SK-N-SH (cell line): ENCODE data around the gene ARHGEF4. TPM values are rescaled to one million over a fixed set of nuclear protein-coding genes. Genes with fewer than 3 reads are reported as not detected.

Source experiments
- CTCF ChIA-PET: fragments of 300-600, 350-600 bp; formaldehyde crosslinking; extraction: SDS; loops from one replicate; lab custom pipeline; 2021; lab: Yijun Ruan, JAX
- POLR2A ChIA-PET: fragments of 350-600 bp; sonication (Branson Sonifier 250); formaldehyde crosslinking; extraction: SDS; loops from one replicate; lab custom pipeline; 2020; ENCODE audit warnings: antibody characterized with exemption, inconsistent platforms; lab: Yijun Ruan, JAX
- DNase-seq: peaks from one replicate; pipeline ENCODE4 v3.0.0; 2012
- H2AFZ ChIP-seq: fragments of 200-600 bp; sonication (generic); 2 replicates; pipeline ENCODE4 v1.8.1; 2016; ENCODE audit warnings: antibody characterized with exemption, mild to moderate bottlenecking, low read depth
- H3F3A ChIP-seq: fragments of 200-600 bp; sonication (generic); replicated peaks from 2 replicates; pipeline ENCODE3; 2016; ENCODE audit warnings: antibody characterized with exemption, mild to moderate bottlenecking; ENCODE audit not compliant: insufficient read depth
- H3K27ac ChIP-seq, 2 experiments: fragments of 200-500 bp in 1 of 2; fragments of 200-600 bp in 1 of 2; sonication (Bioruptor generic) in 1 of 2; sonication (generic), shearing (Covaris generic) in 1 of 2; 2 replicates each; pipeline versions ENCODE4 v1.5.1 to v1.6.1; 2014 to 2016; ENCODE audit warnings: low read depth in 2 of 2, inconsistent platforms in 1 of 2, low read length in 1 of 2, mild to moderate bottlenecking in 1 of 2, mixed read lengths in 1 of 2
- H3K27me3 ChIP-seq: fragments of 200-600 bp; sonication (generic), shearing (Covaris generic); 2 replicates; pipeline ENCODE4 v1.6.1; 2016; ENCODE audit warnings: mixed run types; ENCODE audit not compliant: insufficient read depth
- H3K36me3 ChIP-seq, 2 experiments: fragments of 200-500 bp in 1 of 2; fragments of 200-600 bp in 1 of 2; sonication (Bioruptor generic) in 1 of 2; sonication (generic) in 1 of 2; replicated peaks in 1 of 2; 2 replicates each; pipeline versions ENCODE3 to v1.5.1; 2014 to 2016; ENCODE audit warnings: low read length in 1 of 2, mild to moderate bottlenecking in 1 of 2; ENCODE audit not compliant: insufficient read depth in 2 of 2, control insufficient read depth in 1 of 2
- H3K4me1 ChIP-seq, 2 experiments: fragments of 200-500 bp in 1 of 2; fragments of 200-600 bp in 1 of 2; sonication (Bioruptor generic) in 1 of 2; sonication (generic), shearing (Covaris generic) in 1 of 2; 2 replicates each; pipeline versions ENCODE4 v1.5.1 to v1.6.1; 2014 to 2016; ENCODE audit warnings: low read depth in 1 of 2, low read length in 1 of 2, mixed run types in 1 of 2; ENCODE audit not compliant: insufficient read depth in 2 of 2, control insufficient read depth in 1 of 2
- H3K4me2 ChIP-seq: fragments of 200-600 bp; sonication (generic), shearing (Covaris generic); 2 replicates; pipeline ENCODE4 v1.6.1; 2017; ENCODE audit warnings: mixed run types
- H3K4me3 ChIP-seq, 2 experiments: fragments of 200-500 bp in 1 of 2; fragments of 200-600 bp in 1 of 2; sonication (Bioruptor generic) in 1 of 2; sonication (generic), shearing (Covaris generic) in 1 of 2; 2 replicates each; pipeline versions ENCODE4 v1.5.1 to v1.8.1; 2014 to 2016; ENCODE audit warnings: low read depth in 2 of 2, inconsistent platforms in 1 of 2, low read length in 1 of 2, mild to moderate bottlenecking in 1 of 2, mixed read lengths in 1 of 2, moderate library complexity in 1 of 2
- H3K79me2 ChIP-seq: fragments of 200-600 bp; sonication (generic); 2 replicates; pipeline ENCODE4 v1.8.1; 2017; ENCODE audit warnings: mild to moderate bottlenecking; ENCODE audit not compliant: insufficient read depth
- H3K9ac ChIP-seq: fragments of 200-600 bp; sonication (generic); 2 replicates; pipeline ENCODE4 v1.6.1; 2017; ENCODE audit warnings: mixed run types
- H3K9me2 ChIP-seq: fragments of 200-600 bp; sonication (generic); 2 replicates; pipeline ENCODE4 v1.6.1; 2017; ENCODE audit warnings: mixed run types
- H3K9me3 ChIP-seq: fragments of 200-600 bp; sonication (generic); 2 replicates; pipeline ENCODE4 v1.6.1; 2017; ENCODE audit warnings: mixed run types, mild to moderate bottlenecking, moderate library complexity
- H4K20me1 ChIP-seq: fragments of 200-600 bp; sonication (generic); 2 replicates; pipeline ENCODE4 v1.6.1; 2017; ENCODE audit warnings: mild to moderate bottlenecking, mixed run types; ENCODE audit not compliant: insufficient read depth
- CTCF ChIP-seq: fragments of 200-600 bp; sonication (generic); IDR thresholded peaks from 2 replicates; pipeline ENCODE4 v1.6.1; 2017; ENCODE audit warnings: antibody characterized with exemption, mild to moderate bottlenecking, moderate library complexity
- EP300 ChIP-seq, 2 experiments: IDR thresholded peaks; 2 replicates each; pipeline versions ENCODE4 v1.4.0 to v1.6.1; 2012; ENCODE audit warnings: borderline replicate concordance in 1 of 2, low read depth in 1 of 2, low read length in 1 of 2
- EZH2phosphoT487 ChIP-seq: fragments of 200-600 bp; sonication (generic); IDR thresholded peaks from 2 replicates; pipeline ENCODE4 v1.6.1; 2017; ENCODE audit warnings: low read depth, mixed run types, mild to moderate bottlenecking, antibody characterized with exemption, moderate library complexity, borderline replicate concordance
- FOSL2 ChIP-seq: IDR thresholded peaks from 2 replicates; pipeline ENCODE4 v1.4.0; 2012; ENCODE audit warnings: low read depth, mild to moderate bottlenecking, moderate library complexity, borderline replicate concordance
- FOXJ3 ChIP-seq: sonication (generic); formaldehyde crosslinking; IDR thresholded peaks from 2 replicates; pipeline ENCODE4 v1.5.1; 2020; ENCODE audit warnings: mild to moderate bottlenecking, missing genetic modification reagents
- FOXM1 ChIP-seq: IDR thresholded peaks from 2 replicates; pipeline ENCODE4 v1.4.0; 2012; ENCODE audit warnings: low read depth, mild to moderate bottlenecking
- GATA2 ChIP-seq: sonication (generic); formaldehyde crosslinking; IDR thresholded peaks from 2 replicates; pipeline ENCODE4 v1.5.0; 2020; ENCODE audit warnings: mild to moderate bottlenecking, missing genetic modification reagents
- IRF3 ChIP-seq: fragments of 150-350 bp; IDR thresholded peaks from 2 replicates; pipeline ENCODE4 v1.6.1; 2016; ENCODE audit warnings: mild to moderate bottlenecking, low read depth, low read length
- JUND ChIP-seq: IDR thresholded peaks from 2 replicates; pipeline ENCODE4 v1.4.0; 2012
- MXI1 ChIP-seq: IDR thresholded peaks from 2 replicates; pipeline ENCODE4 v1.6.1; 2012; ENCODE audit warnings: mild to moderate bottlenecking, low read depth, low read length, improper control_type of control experiment
- NFIC ChIP-seq: IDR thresholded peaks from 2 replicates; pipeline ENCODE4 v1.4.0; 2012; ENCODE audit warnings: borderline replicate concordance
- NRF1 ChIP-seq: IDR thresholded peaks from 2 replicates; pipeline ENCODE4 v1.6.1; 2012; ENCODE audit warnings: low read depth, mild to moderate bottlenecking, low read length
- POLR2AphosphoS5 ChIP-seq: IDR thresholded peaks from 2 replicates; pipeline ENCODE4 v1.6.1; 2012; ENCODE audit warnings: low read depth, low read length
- RCOR1 ChIP-seq: fragments of 150-350 bp; IDR thresholded peaks from 2 replicates; pipeline ENCODE4 v1.6.1; 2017; ENCODE audit warnings: antibody characterized with exemption, low read length
- REST ChIP-seq: IDR thresholded peaks from 2 replicates; pipeline ENCODE4 v1.6.1; 2012; ENCODE audit warnings: mild to moderate bottlenecking, low read depth, low read length, moderate library complexity
- SMC3 ChIP-seq: IDR thresholded peaks from 2 replicates; pipeline ENCODE4 v1.6.1; 2012; ENCODE audit warnings: low read depth, low read length, improper control_type of control experiment
- TEAD4 ChIP-seq: IDR thresholded peaks from 2 replicates; pipeline ENCODE4 v1.4.0; 2012; ENCODE audit warnings: mild to moderate bottlenecking, borderline replicate concordance; ENCODE audit not compliant: insufficient read depth
- WGBS: methylation state at CpG from one replicate; pipeline ENCODE4 v1.1.6; 2017; ENCODE audit warnings: low lambda C conversion rate; 5-methylcytosine and 5-hydroxymethylcytosine counted together
- polyA plus RNA-seq, 3 experiments: library from polyadenylated mRNA; depleted of rRNA; stranded (reverse); fragments of >200 nt; gene quantifications; 2 replicates each; pipeline ENCODE4 v1.2.3, GENCODE V29; 2012
- TF ChIP-seq, protein P1 (sequence below): IDR thresholded peaks from 2 replicates; pipeline ENCODE4; 2012

The ARHGEF4 gene
- polyA plus RNA-seq, 1 of the 3 experiments (the other 2 are of a cell fraction) = 2.3 TPM

DNA sequence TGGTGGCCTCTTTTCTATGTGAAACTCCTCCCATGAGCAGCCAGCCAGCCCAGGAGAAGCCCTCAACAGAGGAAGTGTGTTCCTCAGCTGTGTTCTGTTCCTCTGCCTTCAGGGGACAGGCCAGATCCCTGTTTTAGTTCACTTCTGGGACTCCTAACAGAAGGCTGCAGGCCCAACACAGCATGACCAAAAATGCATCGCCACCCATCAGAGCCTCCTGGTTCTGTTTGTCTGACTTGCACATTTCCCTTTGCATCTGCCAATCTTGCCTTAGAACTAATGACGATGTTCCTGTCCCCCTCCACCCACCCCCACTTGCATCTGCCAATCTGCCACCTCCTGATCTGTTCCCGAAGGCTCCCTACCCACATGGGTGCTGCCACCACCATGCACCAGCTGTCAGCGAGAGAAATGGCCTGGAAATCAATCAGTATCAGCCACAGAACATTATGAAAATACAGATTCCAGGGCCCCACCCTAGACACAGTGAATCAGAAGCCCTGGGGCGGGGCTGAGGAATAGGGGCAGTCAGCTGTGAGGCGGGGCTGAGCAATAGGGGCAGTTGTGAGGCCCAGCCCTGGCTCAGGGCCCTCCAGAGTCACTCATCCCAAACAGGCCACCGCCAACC lies 205.5 kb downstream of the ARHGEF4 start:
- H3F3A ChIP-seq = no peaks in the 10 kb centered on the region
- peaks cover 2% of the 10 kb centered on the region for H4K20me1 ChIP-seq
- CTCF ChIA-PET = interaction anchor here (1.1 kb wide), 1 partner anchor 451 kb away, joined by 3 read pairs; no protein-coding TSS in a partner anchor
- TF ChIP-seq EP300 (IDR thresholded peaks at IDR 0.05; ENCODE audit: borderline replicate concordance in 1 of 2, low read depth in 1 of 2, low read length in 1 of 2) = no peak
- no peak for TF ChIP-seq SMC3
- TF ChIP-seq NFIC = no peak
- TF ChIP-seq RCOR1 = no peak
- TF ChIP-seq POLR2AphosphoS5 = no peak
- TF ChIP-seq IRF3 = no peak
- no peak for TF ChIP-seq FOXM1
- no peak for TF ChIP-seq EZH2phosphoT487
- TF ChIP-seq, protein P1, sequence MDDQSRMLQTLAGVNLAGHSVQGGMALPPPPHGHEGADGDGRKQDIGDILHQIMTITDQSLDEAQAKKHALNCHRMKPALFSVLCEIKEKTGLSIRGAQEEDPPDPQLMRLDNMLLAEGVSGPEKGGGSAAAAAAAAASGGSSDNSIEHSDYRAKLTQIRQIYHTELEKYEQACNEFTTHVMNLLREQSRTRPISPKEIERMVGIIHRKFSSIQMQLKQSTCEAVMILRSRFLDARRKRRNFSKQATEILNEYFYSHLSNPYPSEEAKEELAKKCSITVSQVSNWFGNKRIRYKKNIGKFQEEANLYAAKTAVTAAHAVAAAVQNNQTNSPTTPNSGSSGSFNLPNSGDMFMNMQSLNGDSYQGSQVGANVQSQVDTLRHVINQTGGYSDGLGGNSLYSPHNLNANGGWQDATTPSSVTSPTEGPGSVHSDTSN = no peak
- H3K9ac ChIP-seq = no peak overlapping the region
- peak; percentile 42 for DNase-seq
- WGBS = 94% methylated on average over 6 of the region's 7 CpGs
- H3K36me3 ChIP-seq = peaks cover 0 to 13% of the 10 kb centered on the region in 2 experiments
- H2AFZ ChIP-seq = no peak overlapping the region
- H3K4me2 ChIP-seq = no peak overlapping the region
- H3K4me3 ChIP-seq = no peak overlapping the region
- peaks cover 0 to 44% of the 10 kb centered on the region in 2 experiments; a peak in 1 of 4 replicates for H3K4me1 ChIP-seq
- no peaks in the 10 kb centered on the region for H3K9me2 ChIP-seq
- H3K27me3 ChIP-seq = no peaks in the 10 kb centered on the region
- H3K9me3 ChIP-seq = no peaks in the 10 kb centered on the region
- no peak overlapping the region for H3K27ac ChIP-seq
- POLR2A ChIA-PET = no interaction called here
- H3K79me2 ChIP-seq = no peaks in the 10 kb centered on the region

- 87% methylated on average over 10 of the region's 18 CpGs for WGBS
- Histone ChIP-seq H3K79me2 (no peaks in the 10 kb centered on the region), H3K4me1 (peaks cover 0 to 50% of the 10 kb centered on the region in 2 experiments; a peak in 1 of 4 replicates), H4K20me1 (peaks cover 12% of the 10 kb centered on the region), H2AFZ (no peak overlapping the region), H3K9ac (no peak overlapping the region), H3K27ac (no peak overlapping the region; a peak in 1 of 4 replicates), H3K9me3 (no peaks in the 10 kb centered on the region), H3K9me2 (no peaks in the 10 kb centered on the region), H3K36me3 (peaks cover 6 to 25% of the 10 kb centered on the region in 2 experiments), H3K27me3 (no peaks in the 10 kb centered on the region), H3F3A (no peaks in the 10 kb centered on the region), H3K4me3 (no peak overlapping the region), H3K4me2 (no peak overlapping the region)
- CTCF ChIA-PET = no interaction called here
- POLR2A ChIA-PET = no interaction called here
- no peak for DNase-seq
- no peak for TF ChIP-seq MXI1
- no peak for TF ChIP-seq FOXJ3
- no peak for TF ChIP-seq REST
- no peak for TF ChIP-seq JUND
- TF ChIP-seq NFIC = no peak
- TF ChIP-seq GATA2 = no peak
- no peak for TF ChIP-seq FOSL2
- no peak for TF ChIP-seq CTCF
- TF ChIP-seq TEAD4 = no peak
- no peak for TF ChIP-seq NRF1
Observed at GRCh38 chr2:131043199-131044074, 206.7 kb downstream of the ARHGEF4 start.
